HEK293 (cell line): Measurements from ENCODE around the gene ARSB.

Experiments
- ZNF121 ChIP-seq: fragments of 450-650 bp; formaldehyde crosslinking; IDR thresholded peaks from 2 replicates; pipeline ENCODE4 v1.5.1; 2016; ENCODE audit warnings: missing biosample characterization, missing genetic modification characterization
- ZNF280D ChIP-seq: fragments of 450-650 bp; formaldehyde crosslinking; IDR thresholded peaks from 2 replicates; pipeline ENCODE4 v1.5.1; 2016; ENCODE audit warnings: missing biosample characterization, missing genetic modification characterization
- ZNF529 ChIP-seq: fragments of 450-650 bp; formaldehyde crosslinking; IDR thresholded peaks from 2 replicates; pipeline ENCODE4 v1.5.1; 2017; ENCODE audit warnings: missing genetic modification characterization, missing biosample characterization; ENCODE audit not compliant: insufficient replicate concordance
- ZNF561 ChIP-seq: fragments of 450-650 bp; IDR thresholded peaks from 2 replicates; pipeline ENCODE4 v1.5.1; 2018; ENCODE audit warnings: missing biosample characterization, missing genetic modification characterization, borderline replicate concordance
- TF ChIP-seq, protein P1 (sequence below): fragments of 450-650 bp; formaldehyde crosslinking; IDR thresholded peaks from 2 replicates; pipeline ENCODE4 v1.5.1; 2016; ENCODE audit warnings: missing biosample characterization, missing genetic modification characterization
- TF ChIP-seq, protein P2 (sequence below): fragments of 450-650 bp; formaldehyde crosslinking; IDR thresholded peaks from 2 replicates; pipeline ENCODE4 v1.5.1; 2016; ENCODE audit warnings: missing biosample characterization, missing genetic modification characterization
- TF ChIP-seq, protein P3 (sequence below): fragments of 450-650 bp; formaldehyde crosslinking; IDR thresholded peaks from 2 replicates; pipeline ENCODE4 v1.5.1; 2016; ENCODE audit warnings: missing biosample characterization, missing genetic modification characterization, borderline replicate concordance

- TF ChIP-seq, protein P1, sequence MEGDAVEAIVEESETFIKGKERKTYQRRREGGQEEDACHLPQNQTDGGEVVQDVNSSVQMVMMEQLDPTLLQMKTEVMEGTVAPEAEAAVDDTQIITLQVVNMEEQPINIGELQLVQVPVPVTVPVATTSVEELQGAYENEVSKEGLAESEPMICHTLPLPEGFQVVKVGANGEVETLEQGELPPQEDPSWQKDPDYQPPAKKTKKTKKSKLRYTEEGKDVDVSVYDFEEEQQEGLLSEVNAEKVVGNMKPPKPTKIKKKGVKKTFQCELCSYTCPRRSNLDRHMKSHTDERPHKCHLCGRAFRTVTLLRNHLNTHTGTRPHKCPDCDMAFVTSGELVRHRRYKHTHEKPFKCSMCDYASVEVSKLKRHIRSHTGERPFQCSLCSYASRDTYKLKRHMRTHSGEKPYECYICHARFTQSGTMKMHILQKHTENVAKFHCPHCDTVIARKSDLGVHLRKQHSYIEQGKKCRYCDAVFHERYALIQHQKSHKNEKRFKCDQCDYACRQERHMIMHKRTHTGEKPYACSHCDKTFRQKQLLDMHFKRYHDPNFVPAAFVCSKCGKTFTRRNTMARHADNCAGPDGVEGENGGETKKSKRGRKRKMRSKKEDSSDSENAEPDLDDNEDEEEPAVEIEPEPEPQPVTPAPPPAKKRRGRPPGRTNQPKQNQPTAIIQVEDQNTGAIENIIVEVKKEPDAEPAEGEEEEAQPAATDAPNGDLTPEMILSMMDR (tag by site-specific recombination) = no peak
- TF ChIP-seq, protein P2, sequence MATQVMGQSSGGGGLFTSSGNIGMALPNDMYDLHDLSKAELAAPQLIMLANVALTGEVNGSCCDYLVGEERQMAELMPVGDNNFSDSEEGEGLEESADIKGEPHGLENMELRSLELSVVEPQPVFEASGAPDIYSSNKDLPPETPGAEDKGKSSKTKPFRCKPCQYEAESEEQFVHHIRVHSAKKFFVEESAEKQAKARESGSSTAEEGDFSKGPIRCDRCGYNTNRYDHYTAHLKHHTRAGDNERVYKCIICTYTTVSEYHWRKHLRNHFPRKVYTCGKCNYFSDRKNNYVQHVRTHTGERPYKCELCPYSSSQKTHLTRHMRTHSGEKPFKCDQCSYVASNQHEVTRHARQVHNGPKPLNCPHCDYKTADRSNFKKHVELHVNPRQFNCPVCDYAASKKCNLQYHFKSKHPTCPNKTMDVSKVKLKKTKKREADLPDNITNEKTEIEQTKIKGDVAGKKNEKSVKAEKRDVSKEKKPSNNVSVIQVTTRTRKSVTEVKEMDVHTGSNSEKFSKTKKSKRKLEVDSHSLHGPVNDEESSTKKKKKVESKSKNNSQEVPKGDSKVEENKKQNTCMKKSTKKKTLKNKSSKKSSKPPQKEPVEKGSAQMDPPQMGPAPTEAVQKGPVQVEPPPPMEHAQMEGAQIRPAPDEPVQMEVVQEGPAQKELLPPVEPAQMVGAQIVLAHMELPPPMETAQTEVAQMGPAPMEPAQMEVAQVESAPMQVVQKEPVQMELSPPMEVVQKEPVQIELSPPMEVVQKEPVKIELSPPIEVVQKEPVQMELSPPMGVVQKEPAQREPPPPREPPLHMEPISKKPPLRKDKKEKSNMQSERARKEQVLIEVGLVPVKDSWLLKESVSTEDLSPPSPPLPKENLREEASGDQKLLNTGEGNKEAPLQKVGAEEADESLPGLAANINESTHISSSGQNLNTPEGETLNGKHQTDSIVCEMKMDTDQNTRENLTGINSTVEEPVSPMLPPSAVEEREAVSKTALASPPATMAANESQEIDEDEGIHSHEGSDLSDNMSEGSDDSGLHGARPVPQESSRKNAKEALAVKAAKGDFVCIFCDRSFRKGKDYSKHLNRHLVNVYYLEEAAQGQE = no peak
- TF ChIP-seq ZNF121 (tag by site-specific recombination) = no peak
- TF ChIP-seq ZNF561 (tag by site-specific recombination) = no peak
- TF ChIP-seq ZNF280D (tag by site-specific recombination) = no peak
- TF ChIP-seq, protein P3, sequence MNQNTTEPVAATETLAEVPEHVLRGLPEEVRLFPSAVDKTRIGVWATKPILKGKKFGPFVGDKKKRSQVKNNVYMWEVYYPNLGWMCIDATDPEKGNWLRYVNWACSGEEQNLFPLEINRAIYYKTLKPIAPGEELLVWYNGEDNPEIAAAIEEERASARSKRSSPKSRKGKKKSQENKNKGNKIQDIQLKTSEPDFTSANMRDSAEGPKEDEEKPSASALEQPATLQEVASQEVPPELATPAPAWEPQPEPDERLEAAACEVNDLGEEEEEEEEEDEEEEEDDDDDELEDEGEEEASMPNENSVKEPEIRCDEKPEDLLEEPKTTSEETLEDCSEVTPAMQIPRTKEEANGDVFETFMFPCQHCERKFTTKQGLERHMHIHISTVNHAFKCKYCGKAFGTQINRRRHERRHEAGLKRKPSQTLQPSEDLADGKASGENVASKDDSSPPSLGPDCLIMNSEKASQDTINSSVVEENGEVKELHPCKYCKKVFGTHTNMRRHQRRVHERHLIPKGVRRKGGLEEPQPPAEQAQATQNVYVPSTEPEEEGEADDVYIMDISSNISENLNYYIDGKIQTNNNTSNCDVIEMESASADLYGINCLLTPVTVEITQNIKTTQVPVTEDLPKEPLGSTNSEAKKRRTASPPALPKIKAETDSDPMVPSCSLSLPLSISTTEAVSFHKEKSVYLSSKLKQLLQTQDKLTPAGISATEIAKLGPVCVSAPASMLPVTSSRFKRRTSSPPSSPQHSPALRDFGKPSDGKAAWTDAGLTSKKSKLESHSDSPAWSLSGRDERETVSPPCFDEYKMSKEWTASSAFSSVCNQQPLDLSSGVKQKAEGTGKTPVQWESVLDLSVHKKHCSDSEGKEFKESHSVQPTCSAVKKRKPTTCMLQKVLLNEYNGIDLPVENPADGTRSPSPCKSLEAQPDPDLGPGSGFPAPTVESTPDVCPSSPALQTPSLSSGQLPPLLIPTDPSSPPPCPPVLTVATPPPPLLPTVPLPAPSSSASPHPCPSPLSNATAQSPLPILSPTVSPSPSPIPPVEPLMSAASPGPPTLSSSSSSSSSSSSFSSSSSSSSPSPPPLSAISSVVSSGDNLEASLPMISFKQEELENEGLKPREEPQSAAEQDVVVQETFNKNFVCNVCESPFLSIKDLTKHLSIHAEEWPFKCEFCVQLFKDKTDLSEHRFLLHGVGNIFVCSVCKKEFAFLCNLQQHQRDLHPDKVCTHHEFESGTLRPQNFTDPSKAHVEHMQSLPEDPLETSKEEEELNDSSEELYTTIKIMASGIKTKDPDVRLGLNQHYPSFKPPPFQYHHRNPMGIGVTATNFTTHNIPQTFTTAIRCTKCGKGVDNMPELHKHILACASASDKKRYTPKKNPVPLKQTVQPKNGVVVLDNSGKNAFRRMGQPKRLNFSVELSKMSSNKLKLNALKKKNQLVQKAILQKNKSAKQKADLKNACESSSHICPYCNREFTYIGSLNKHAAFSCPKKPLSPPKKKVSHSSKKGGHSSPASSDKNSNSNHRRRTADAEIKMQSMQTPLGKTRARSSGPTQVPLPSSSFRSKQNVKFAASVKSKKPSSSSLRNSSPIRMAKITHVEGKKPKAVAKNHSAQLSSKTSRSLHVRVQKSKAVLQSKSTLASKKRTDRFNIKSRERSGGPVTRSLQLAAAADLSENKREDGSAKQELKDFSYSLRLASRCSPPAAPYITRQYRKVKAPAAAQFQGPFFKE (tag by site-specific recombination) = no peak
- TF ChIP-seq ZNF529 (tag by site-specific recombination) = no peak
Observed at GRCh38 chr5:78992146-78992545, 7.0 kb upstream of the ARSB start.
